Central memory CD8-positive, alpha-beta T cell (primary cell): ENCODE measurements around the gene LIMK2.

Source experiments
- ATAC-seq: fragments of 150-1000 bp; cut with Tn5 transposase; replicated peaks from 2 replicates; pipeline ENCODE4 v1.10.0; 2022; ENCODE audit warnings: mild to moderate bottlenecking, moderate FRiP score, moderate number of reproducible peaks; ENCODE audit not compliant: poor library complexity, severe bottlenecking; ENCODE audit errors: extremely low read depth
- DNase-seq, 2 donors: peaks; one replicate each; pipeline ENCODE4 v3.0.0; 2021; ENCODE audit warnings: low spot score in 2 of 2
- H3K27ac Mint-ChIP-seq: one replicate; pipeline ENCODE4 v1.8.0; 2022; ENCODE audit warnings: low read depth, mild to moderate bottlenecking, moderate library complexity, mixed read lengths
- H3K27me3 Mint-ChIP-seq: one replicate; pipeline ENCODE4 v1.8.0; 2022; ENCODE audit warnings: mixed read lengths
- H3K36me3 Mint-ChIP-seq: one replicate; pipeline ENCODE4 v1.8.0; 2022; ENCODE audit warnings: mild to moderate bottlenecking, moderate library complexity, mixed read lengths; ENCODE audit not compliant: insufficient read depth
- H3K4me1 Mint-ChIP-seq: one replicate; pipeline ENCODE4 v1.8.0; 2022; ENCODE audit warnings: mixed read lengths
- H3K4me3 Mint-ChIP-seq: one replicate; pipeline ENCODE4 v1.8.0; 2022; ENCODE audit warnings: mild to moderate bottlenecking, moderate library complexity, mixed read lengths
- H3K9me3 Mint-ChIP-seq: one replicate; pipeline ENCODE4 v1.8.0; 2022; ENCODE audit warnings: mixed read lengths

The LIMK2 gene

GRCh38 chr22:31272522-31273446 lies 60.7 kb downstream of the LIMK2 start:
- DNase-seq (no peak), ATAC-seq (no peak)
- Mint-ChIP-seq H3K27me3 (no peaks in the 10 kb centered on the region), H3K4me3 (no peak overlapping the region), H3K9me3 (no peaks in the 10 kb centered on the region), H3K36me3 (peaks cover 34% of the 10 kb centered on the region), H3K4me1 (peaks cover 22% of the 10 kb centered on the region), H3K27ac (no peak overlapping the region)

GRCh38 chr22:31274017-31274416 lies 61.9 kb downstream of the LIMK2 start:
- H3K4me3 Mint-ChIP-seq: no peak overlapping the region
- H3K9me3 Mint-ChIP-seq: no peaks in the 10 kb centered on the region
- no peak overlapping the region for H3K27ac Mint-ChIP-seq
- peaks cover 32% of the 10 kb centered on the region for H3K36me3 Mint-ChIP-seq
- DNase-seq (no peak), ATAC-seq (no peak)
- H3K27me3 Mint-ChIP-seq: no peaks in the 10 kb centered on the region
- peaks cover 34% of the 10 kb centered on the region for H3K4me1 Mint-ChIP-seq

- H3K4me1 Mint-ChIP-seq: peaks cover 37% of the 10 kb centered on the region
- peak overlapping the region; percentile 14 for H3K27ac Mint-ChIP-seq
- ATAC-seq (no peak), DNase-seq (no peak)
- H3K36me3 Mint-ChIP-seq: peaks cover 32% of the 10 kb centered on the region
- H3K27me3 Mint-ChIP-seq: no peaks in the 10 kb centered on the region
- no peak overlapping the region for H3K4me3 Mint-ChIP-seq
- no peaks in the 10 kb centered on the region for H3K9me3 Mint-ChIP-seq
Measured at GRCh38 chr22:31275018-31275417, 62.9 kb downstream of the LIMK2 start.

- peaks cover 34% of the 10 kb centered on the region for H3K36me3 Mint-ChIP-seq
- no peaks in the 10 kb centered on the region for H3K27me3 Mint-ChIP-seq
- peaks cover 37% of the 10 kb centered on the region for H3K4me1 Mint-ChIP-seq
- H3K9me3 Mint-ChIP-seq: no peaks in the 10 kb centered on the region
- ATAC-seq: no peak
- no peak overlapping the region for H3K4me3 Mint-ChIP-seq
- DNase-seq: no peak
- no peak overlapping the region for H3K27ac Mint-ChIP-seq
Measured at GRCh38 chr22:31275576-31275975, 63.5 kb downstream of the LIMK2 start.

- peaks cover 44% of the 10 kb centered on the region for H3K36me3 Mint-ChIP-seq
- no peak overlapping the region for H3K4me3 Mint-ChIP-seq
- ATAC-seq: no peak
- no peaks in the 10 kb centered on the region for H3K27me3 Mint-ChIP-seq
- peaks cover 38% of the 10 kb centered on the region for H3K4me1 Mint-ChIP-seq
- no peak overlapping the region for H3K27ac Mint-ChIP-seq
- no peaks in the 10 kb centered on the region for H3K9me3 Mint-ChIP-seq
- DNase-seq: no peak
Measured at GRCh38 chr22:31276426-31277167, 64.5 kb downstream of the LIMK2 start.

- Mint-ChIP-seq H3K4me3 (no peak overlapping the region), H3K4me1 (peaks cover 44% of the 10 kb centered on the region), H3K9me3 (no peaks in the 10 kb centered on the region), H3K27me3 (no peaks in the 10 kb centered on the region), H3K27ac (no peak overlapping the region), H3K36me3 (peaks cover 54% of the 10 kb centered on the region)
- ATAC-seq (no peak), DNase-seq (no peak)
Measured at GRCh38 chr22:31277741-31278140, 65.6 kb downstream of the LIMK2 start.

- ATAC-seq (no peak), DNase-seq (no peak)
- peak overlapping the region; percentile 88 for H3K27ac Mint-ChIP-seq
- no peaks in the 10 kb centered on the region for H3K27me3 Mint-ChIP-seq
- H3K4me1 Mint-ChIP-seq: peaks cover 48% of the 10 kb centered on the region
- no peaks in the 10 kb centered on the region for H3K9me3 Mint-ChIP-seq
- peaks cover 56% of the 10 kb centered on the region for H3K36me3 Mint-ChIP-seq
- no peak overlapping the region for H3K4me3 Mint-ChIP-seq
Measured at GRCh38 chr22:31278151-31278621, 66.1 kb downstream of the LIMK2 start.

GRCh38 chr22:31278626-31279326 lies 66.7 kb downstream of the LIMK2 start:
- Mint-ChIP-seq H3K4me3 (peak overlapping the region; percentile 46), H3K27me3 (no peaks in the 10 kb centered on the region), H3K9me3 (no peaks in the 10 kb centered on the region), H3K27ac (peak overlapping the region; percentile 88), H3K4me1 (peaks cover 51% of the 10 kb centered on the region), H3K36me3 (peaks cover 60% of the 10 kb centered on the region)
- DNase-seq (no peak), ATAC-seq (peak; percentile 67)

GRCh38 chr22:31279327-31279669 lies 67.2 kb downstream of the LIMK2 start:
- DNase-seq: no peak
- no peaks in the 10 kb centered on the region for H3K27me3 Mint-ChIP-seq
- peak overlapping the region; percentile 46 for H3K4me3 Mint-ChIP-seq

GRCh38 chr22:31279821-31280505 lies 67.9 kb downstream of the LIMK2 start:
- H3K27ac Mint-ChIP-seq: peak overlapping the region; percentile 88
- H3K27me3 Mint-ChIP-seq: no peaks in the 10 kb centered on the region
- ATAC-seq (no peak), DNase-seq (no peak)
- H3K4me1 Mint-ChIP-seq: peaks cover 49% of the 10 kb centered on the region
- H3K36me3 Mint-ChIP-seq: peaks cover 66% of the 10 kb centered on the region
- no peak overlapping the region for H3K4me3 Mint-ChIP-seq
- H3K9me3 Mint-ChIP-seq: no peaks in the 10 kb centered on the region

More at GRCh38 chr22:31279327-31279669, 67.2 kb downstream of the LIMK2 start:
- H3K27ac Mint-ChIP-seq: peak overlapping the region; percentile 88
- ATAC-seq: no peak
- no peaks in the 10 kb centered on the region for H3K9me3 Mint-ChIP-seq
- H3K4me1 Mint-ChIP-seq: peaks cover 51% of the 10 kb centered on the region
- peaks cover 61% of the 10 kb centered on the region for H3K36me3 Mint-ChIP-seq

GRCh38 chr22:31281733-31282132 lies 69.6 kb downstream of the LIMK2 start:
- peaks cover 75% of the 10 kb centered on the region for H3K36me3 Mint-ChIP-seq

More at GRCh38 chr22:31281733-31282132, 69.6 kb downstream of the LIMK2 start:
- peak overlapping the region; percentile 35 for H3K27ac Mint-ChIP-seq
- H3K4me1 Mint-ChIP-seq: peaks cover 63% of the 10 kb centered on the region
- no peaks in the 10 kb centered on the region for H3K9me3 Mint-ChIP-seq
- DNase-seq (no peak), ATAC-seq (no peak)
- H3K27me3 Mint-ChIP-seq: no peaks in the 10 kb centered on the region
- no peak overlapping the region for H3K4me3 Mint-ChIP-seq
